ENCODE results near the gene SLC37A4.
"Not testable (repeated sequence)": the region's sequence is repeated elsewhere in the genome, so short reads cannot be mapped to it uniquely, and the experiment has no call there.

DNA sequence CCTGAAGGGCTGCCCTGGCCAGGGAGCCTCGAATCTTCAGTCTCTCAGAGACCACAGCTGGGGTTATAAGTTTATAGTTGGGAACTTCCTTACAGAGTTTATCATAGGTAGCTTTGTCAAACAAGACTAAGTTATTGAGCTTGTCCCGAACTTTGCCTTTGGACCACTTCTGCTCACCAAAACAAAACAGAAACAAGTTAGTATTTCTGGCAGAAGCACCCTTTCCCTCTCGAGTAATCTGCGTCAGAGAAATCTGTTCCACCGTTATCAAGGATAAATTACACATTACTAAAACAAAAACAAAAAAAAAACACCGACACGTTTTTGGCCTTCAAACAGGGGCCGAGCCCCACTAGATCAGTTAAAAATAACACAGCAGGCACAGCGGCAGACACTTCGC, 13.3 kb downstream of the SLC37A4 start:
- TF ChIP-seq CEBPB (IDR thresholded peaks at IDR 0.05); PBX3 (IDR thresholded peaks at IDR 0.05); FOXS1 (CRISPR knock-in tag; IDR thresholded peaks at IDR 0.05); RFX5 (IDR thresholded peaks at IDR 0.05); MYC (IDR thresholded peaks at IDR 0.05; ENCODE audit: borderline replicate concordance, low read length); ZC3H11A (IDR thresholded peaks at IDR 0.05); KDM5A (IDR thresholded peaks at IDR 0.05); POLR2A (IDR thresholded peaks at IDR 0.05; ENCODE audit: low read length); SMC3 (IDR thresholded peaks at IDR 0.05); RAD21 (conservative IDR thresholded peaks at IDR 0.05 in 1 of 2, IDR thresholded peaks at IDR 0.05 in 1 of 2): not testable (repeated sequence)
- TF ChIP-seq, protein P1, sequence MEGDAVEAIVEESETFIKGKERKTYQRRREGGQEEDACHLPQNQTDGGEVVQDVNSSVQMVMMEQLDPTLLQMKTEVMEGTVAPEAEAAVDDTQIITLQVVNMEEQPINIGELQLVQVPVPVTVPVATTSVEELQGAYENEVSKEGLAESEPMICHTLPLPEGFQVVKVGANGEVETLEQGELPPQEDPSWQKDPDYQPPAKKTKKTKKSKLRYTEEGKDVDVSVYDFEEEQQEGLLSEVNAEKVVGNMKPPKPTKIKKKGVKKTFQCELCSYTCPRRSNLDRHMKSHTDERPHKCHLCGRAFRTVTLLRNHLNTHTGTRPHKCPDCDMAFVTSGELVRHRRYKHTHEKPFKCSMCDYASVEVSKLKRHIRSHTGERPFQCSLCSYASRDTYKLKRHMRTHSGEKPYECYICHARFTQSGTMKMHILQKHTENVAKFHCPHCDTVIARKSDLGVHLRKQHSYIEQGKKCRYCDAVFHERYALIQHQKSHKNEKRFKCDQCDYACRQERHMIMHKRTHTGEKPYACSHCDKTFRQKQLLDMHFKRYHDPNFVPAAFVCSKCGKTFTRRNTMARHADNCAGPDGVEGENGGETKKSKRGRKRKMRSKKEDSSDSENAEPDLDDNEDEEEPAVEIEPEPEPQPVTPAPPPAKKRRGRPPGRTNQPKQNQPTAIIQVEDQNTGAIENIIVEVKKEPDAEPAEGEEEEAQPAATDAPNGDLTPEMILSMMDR (IDR thresholded peaks at IDR 0.05): not testable (repeated sequence)
- TF ChIP-seq, protein P2, sequence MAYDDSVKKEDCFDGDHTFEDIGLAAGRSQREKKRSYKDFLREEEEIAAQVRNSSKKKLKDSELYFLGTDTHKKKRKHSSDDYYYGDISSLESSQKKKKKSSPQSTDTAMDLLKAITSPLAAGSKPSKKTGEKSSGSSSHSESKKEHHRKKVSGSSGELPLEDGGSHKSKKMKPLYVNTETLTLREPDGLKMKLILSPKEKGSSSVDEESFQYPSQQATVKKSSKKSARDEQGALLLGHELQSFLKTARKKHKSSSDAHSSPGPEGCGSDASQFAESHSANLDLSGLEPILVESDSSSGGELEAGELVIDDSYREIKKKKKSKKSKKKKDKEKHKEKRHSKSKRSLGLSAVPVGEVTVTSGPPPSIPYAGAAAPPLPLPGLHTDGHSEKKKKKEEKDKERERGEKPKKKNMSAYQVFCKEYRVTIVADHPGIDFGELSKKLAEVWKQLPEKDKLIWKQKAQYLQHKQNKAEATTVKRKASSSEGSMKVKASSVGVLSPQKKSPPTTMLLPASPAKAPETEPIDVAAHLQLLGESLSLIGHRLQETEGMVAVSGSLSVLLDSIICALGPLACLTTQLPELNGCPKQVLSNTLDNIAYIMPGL (CRISPR knock-in tag; IDR thresholded peaks at IDR 0.05; ENCODE audit: borderline replicate concordance): not testable (repeated sequence)
- TF ChIP-seq, protein P3, sequence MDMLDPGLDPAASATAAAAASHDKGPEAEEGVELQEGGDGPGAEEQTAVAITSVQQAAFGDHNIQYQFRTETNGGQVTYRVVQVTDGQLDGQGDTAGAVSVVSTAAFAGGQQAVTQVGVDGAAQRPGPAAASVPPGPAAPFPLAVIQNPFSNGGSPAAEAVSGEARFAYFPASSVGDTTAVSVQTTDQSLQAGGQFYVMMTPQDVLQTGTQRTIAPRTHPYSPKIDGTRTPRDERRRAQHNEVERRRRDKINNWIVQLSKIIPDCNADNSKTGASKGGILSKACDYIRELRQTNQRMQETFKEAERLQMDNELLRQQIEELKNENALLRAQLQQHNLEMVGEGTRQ (IDR thresholded peaks at IDR 0.05): not testable (repeated sequence)

Measured in A549 (cell line).